Liver (tissue), 9 donors: ENCODE results near the gene FAM120B. TPM values are rescaled to one million over a fixed set of nuclear protein-coding genes. Genes with fewer than 3 reads are reported as not detected.

Experiments
- DNase-seq: peaks from one replicate; pipeline ENCODE4 v3.0.0-alpha.2; 2017; ENCODE audit warnings: low spot score
- H3K27ac ChIP-seq, 2 donors: one replicate each; pipeline ENCODE4 v1.7.0; 2013; ENCODE audit warnings: inconsistent platforms in 2 of 2, low read length in 2 of 2, control low read depth in 1 of 2, low read depth in 1 of 2, mild to moderate bottlenecking in 1 of 2
- H3K27me3 ChIP-seq, 4 donors: one replicate each; pipeline versions ENCODE4 v1.6.1 to v1.7.0; 2013; ENCODE audit warnings: low read length in 3 of 4, inconsistent platforms in 1 of 4, mild to moderate bottlenecking in 1 of 4, moderate library complexity in 1 of 4; ENCODE audit not compliant: control insufficient read depth in 4 of 4, insufficient read depth in 4 of 4
- H3K36me3 ChIP-seq, 4 donors: one replicate each; pipeline versions ENCODE4 v1.6.1 to v1.7.0; 2013; ENCODE audit warnings: low read length in 3 of 4, mild to moderate bottlenecking in 3 of 4, low read depth in 1 of 4, moderate library complexity in 1 of 4; ENCODE audit not compliant: control insufficient read depth in 4 of 4, insufficient read depth in 3 of 4
- H3K4me1 ChIP-seq, 4 donors: one replicate each; pipeline versions ENCODE4 v1.6.1 to v1.7.0; 2013; ENCODE audit warnings: low read length in 3 of 4, mild to moderate bottlenecking in 3 of 4, moderate library complexity in 1 of 4; ENCODE audit not compliant: control insufficient read depth in 4 of 4, insufficient read depth in 4 of 4
- H3K4me3 ChIP-seq, 3 donors: one replicate each; pipeline versions ENCODE4 v1.6.1 to v1.7.0; 2013; ENCODE audit warnings: low read length in 3 of 3, control low read depth in 1 of 3, low read depth in 1 of 3, mild to moderate bottlenecking in 1 of 3
- H3K9ac ChIP-seq, 2 donors: one replicate each; pipeline ENCODE4 v1.7.0; 2013; ENCODE audit warnings: low read length in 2 of 2, mild to moderate bottlenecking in 2 of 2, moderate library complexity in 2 of 2, control low read depth in 1 of 2, low read depth in 1 of 2
- H3K9me3 ChIP-seq, 4 donors: one replicate each; pipeline versions ENCODE4 v1.6.1 to v1.7.0; 2013; ENCODE audit warnings: low read length in 3 of 4; ENCODE audit not compliant: control insufficient read depth in 4 of 4
- ATF3 ChIP-seq: IDR thresholded peaks from 2 replicates; pipeline ENCODE4 v1.6.1; 2016; ENCODE audit warnings: antibody characterized with exemption
- CTCF ChIP-seq: fragments of 150-350 bp; IDR thresholded peaks from 2 replicates; pipeline ENCODE4 v1.5.1; 2017; ENCODE audit warnings: improper control_type of control experiment, low read depth, low read length; ENCODE audit not compliant: missing input control
- EGR1 ChIP-seq, 2 donors: IDR thresholded peaks; 2 replicates each; pipeline ENCODE4 v1.6.1; 2016 to 2018; ENCODE audit warnings: antibody characterized with exemption in 2 of 2, low read depth in 2 of 2
- FOXA1 ChIP-seq: IDR thresholded peaks from 2 replicates; pipeline ENCODE4 v1.6.1; 2016; ENCODE audit warnings: antibody characterized with exemption
- FOXA2 ChIP-seq: IDR thresholded peaks from 2 replicates; pipeline ENCODE4 v1.6.1; 2016; ENCODE audit warnings: antibody characterized with exemption
- GABPA ChIP-seq, 2 donors: IDR thresholded peaks in 1 of 2; conservative IDR thresholded peaks in 1 of 2; 2 replicates each; pipeline ENCODE4 v1.6.1; 2016; ENCODE audit warnings: antibody characterized with exemption in 2 of 2, mild to moderate bottlenecking in 1 of 2, moderate library complexity in 1 of 2
- HNF4A ChIP-seq, 2 donors: conservative IDR thresholded peaks; 2 replicates each; pipeline ENCODE4 v1.6.1; 2016; ENCODE audit warnings: antibody characterized with exemption in 2 of 2, mild to moderate bottlenecking in 2 of 2
- HNF4G ChIP-seq: IDR thresholded peaks from 2 replicates; pipeline ENCODE4 v1.6.1; 2016; ENCODE audit warnings: antibody characterized with exemption
- JUND ChIP-seq, 2 donors: IDR thresholded peaks; 2 replicates each; pipeline ENCODE4 v1.6.1; 2016; ENCODE audit warnings: antibody characterized with exemption in 2 of 2
- MAX ChIP-seq: IDR thresholded peaks from 2 replicates; pipeline ENCODE4 v1.6.1; 2016; ENCODE audit warnings: antibody characterized with exemption
- NR2F2 ChIP-seq: IDR thresholded peaks from 2 replicates; pipeline ENCODE4 v1.6.1; 2016; ENCODE audit warnings: antibody characterized with exemption
- RAD21 ChIP-seq, 2 donors: IDR thresholded peaks; 2 replicates each; pipeline ENCODE4 v1.6.1; 2016; ENCODE audit warnings: antibody characterized with exemption in 2 of 2, mild to moderate bottlenecking in 2 of 2
- RXRA ChIP-seq, 2 donors: IDR thresholded peaks; 2 replicates each; pipeline ENCODE4 v1.6.1; 2017 to 2018; ENCODE audit warnings: antibody characterized with exemption in 2 of 2, mild to moderate bottlenecking in 1 of 2
- SP1 ChIP-seq: IDR thresholded peaks from 2 replicates; pipeline ENCODE4 v1.6.1; 2018; ENCODE audit warnings: antibody characterized with exemption, mild to moderate bottlenecking
- TAF1 ChIP-seq: conservative IDR thresholded peaks from 2 replicates; pipeline ENCODE4 v1.6.1; 2016; ENCODE audit warnings: antibody characterized with exemption, mild to moderate bottlenecking
- YY1 ChIP-seq: IDR thresholded peaks from 2 replicates; pipeline ENCODE4 v1.6.1; 2016; ENCODE audit warnings: antibody characterized with exemption, mild to moderate bottlenecking
- ZBTB33 ChIP-seq: IDR thresholded peaks from 2 replicates; pipeline ENCODE4 v1.6.1; 2016; ENCODE audit warnings: antibody characterized with exemption
- WGBS: extraction: QIAGEN DNeasy Blood & Tissue Kit; methylation state at CpG from one replicate; pipeline ENCODE4 v1.1.7; 2013; 5-methylcytosine and 5-hydroxymethylcytosine counted together
- polyA plus RNA-seq, 2 donors: library from polyadenylated mRNA; stranded (reverse) in 1 of 2; unstranded in 1 of 2; fragments of 200-250 nt in 1 of 2; fragments of >200 nt in 1 of 2; fragmentation: Nextera tagmentation in 1 of 2; extraction: Ambion mirVana in 1 of 2; gene quantifications; one replicate each; pipeline versions ENCODE4 v1.2.1 to v1.2.3, GENCODE V29; 2013 to 2015
- total RNA-seq, 2 donors: library from RNA; depleted of rRNA; stranded (reverse); fragments of >200 nt; gene quantifications; one replicate each; pipeline ENCODE4 v1.2.3, GENCODE V29; 2014
- donor health status: healthy.
- donor health status: healthy.
- donor health status: healthy.
- donor health status: healthy.
- donor health status: healthy.

Gene FAM120B
- total and polyA plus RNA-seq, 4 donors, result 6.0 to 11.1 (median 9.1) TPM

- Histone ChIP-seq H3K27me3 (peaks cover 0 to 5% (median 0%) of the 10 kb centered on the region in 4 donors), H3K9ac (no peak overlapping the region), H3K4me3 (no peak overlapping the region), H3K36me3 (no peaks in the 10 kb centered on the region), H3K9me3 (no peaks in the 10 kb centered on the region), H3K4me1 (peaks cover 0 to 6% (median 0%) of the 10 kb centered on the region in 4 donors), H3K27ac (no peak overlapping the region)
- 67% methylated on average over 20 of the region's 20 CpGs for WGBS
- TF ChIP-seq GABPA (IDR thresholded peaks at IDR 0.05 in 1 of 2, conservative IDR thresholded peaks at IDR 0.05 in 1 of 2), result no peak
- no peak for TF ChIP-seq ZBTB33
- no peak for TF ChIP-seq FOXA2
- TF ChIP-seq HNF4G, result no peak
- no peak for TF ChIP-seq TAF1
- TF ChIP-seq CTCF, result no peak
- TF ChIP-seq EGR1 (IDR thresholded peaks at IDR 0.05; ENCODE audit: low read depth in 2 of 2), result no peak
- no peak for TF ChIP-seq JUND (IDR thresholded peaks at IDR 0.05)
- no peak for TF ChIP-seq SP1
- no peak for TF ChIP-seq ATF3
- no peak for TF ChIP-seq RXRA (IDR thresholded peaks at IDR 0.05)
- TF ChIP-seq NR2F2, result no peak
- TF ChIP-seq HNF4A (conservative IDR thresholded peaks at IDR 0.05), result no peak
- DNase-seq, result peak; percentile 14
Observed at GRCh38 chr6:170434117-170434820, 127.7 kb downstream of the FAM120B start.

GRCh38 chr6:170434821-170435155 is 128.2 kb downstream of the FAM120B start:
- TF ChIP-seq HNF4A (conservative IDR thresholded peaks at IDR 0.05), result no peak
- TF ChIP-seq SP1, result no peak
- peaks cover 0 to 5% (median 0%) of the 10 kb centered on the region in 4 donors for H3K27me3 ChIP-seq
- no peaks in the 10 kb centered on the region for H3K36me3 ChIP-seq
- H3K27ac ChIP-seq, result no peak overlapping the region
- 83% methylated on average over 17 of the region's 17 CpGs for WGBS
- no peak overlapping the region for H3K4me3 ChIP-seq
- H3K9ac ChIP-seq, result no peak overlapping the region
- peak; percentile 26 for DNase-seq
- H3K4me1 ChIP-seq, result peaks cover 0 to 6% (median 0%) of the 10 kb centered on the region in 4 donors
- H3K9me3 ChIP-seq, result no peaks in the 10 kb centered on the region

GRCh38 chr6:170435766-170436165 is 129.2 kb downstream of the FAM120B start:
- WGBS, result 83% methylated on average over 1 of the region's 1 CpG
- H3K9me3 ChIP-seq, result no peaks in the 10 kb centered on the region
- no peak for DNase-seq
- H3K4me1 ChIP-seq, result peaks cover 0 to 6% (median 0%) of the 10 kb centered on the region in 4 donors
- no peak overlapping the region for H3K9ac ChIP-seq
- TF ChIP-seq HNF4A (conservative IDR thresholded peaks at IDR 0.05) (no peak), FOXA1 (no peak), YY1 (no peak), MAX (no peak), ATF3 (no peak), RXRA (IDR thresholded peaks at IDR 0.05) (no peak), RAD21 (IDR thresholded peaks at IDR 0.05) (no peak)
- H3K36me3 ChIP-seq, result no peaks in the 10 kb centered on the region
- peaks cover 0 to 5% (median 0%) of the 10 kb centered on the region in 4 donors for H3K27me3 ChIP-seq
- no peak overlapping the region for H3K4me3 ChIP-seq
- H3K27ac ChIP-seq, result no peak overlapping the region
